ENCODE data around the gene TGM3.

Gene TGM3

GRCh38 chr20:2297357-2297728 is 1.5 kb downstream of the TGM3 start:
- TF ChIP-seq FOXP2 (optimal IDR thresholded peaks at IDR 0.05; ENCODE audit: borderline replicate concordance, extremely low read depth, extremely low read length, insufficient read depth) (no peak), TAF1 (IDR thresholded peaks at IDR 0.05; ENCODE audit: borderline replicate concordance, insufficient read depth, low read length) (no peak), REST (IDR thresholded peaks at IDR 0.05; ENCODE audit: insufficient read depth in 1 of 2, low read depth in 2 of 2, low read length in 2 of 2) (no peak), SIN3A (IDR thresholded peaks at IDR 0.05; ENCODE audit: borderline replicate concordance, insufficient read depth, low read length) (no peak), POLR2AphosphoS5 (IDR thresholded peaks at IDR 0.05; ENCODE audit: low read depth, low read length) (no peak)

GRCh38 chr20:2298116-2298515 is 2.3 kb downstream of the TGM3 start:
- TF ChIP-seq FOXP2 (optimal IDR thresholded peaks at IDR 0.05; ENCODE audit: borderline replicate concordance, extremely low read depth, extremely low read length, insufficient read depth): no peak
- TF ChIP-seq TAF1 (IDR thresholded peaks at IDR 0.05; ENCODE audit: borderline replicate concordance, insufficient read depth, low read length): no peak
- no peak for TF ChIP-seq POLR2AphosphoS5 (IDR thresholded peaks at IDR 0.05; ENCODE audit: low read depth, low read length)
- no peak for TF ChIP-seq REST (IDR thresholded peaks at IDR 0.05; ENCODE audit: insufficient read depth in 1 of 2, low read depth in 2 of 2, low read length in 2 of 2)
- no peak for TF ChIP-seq SIN3A (IDR thresholded peaks at IDR 0.05; ENCODE audit: borderline replicate concordance, insufficient read depth, low read length)

GRCh38 chr20:2298701-2299100 is 2.9 kb downstream of the TGM3 start:
- TF ChIP-seq POLR2AphosphoS5 (IDR thresholded peaks at IDR 0.05; ENCODE audit: low read depth, low read length) (no peak), REST (IDR thresholded peaks at IDR 0.05; ENCODE audit: insufficient read depth in 1 of 2, low read depth in 2 of 2, low read length in 2 of 2) (no peak), TAF1 (IDR thresholded peaks at IDR 0.05; ENCODE audit: borderline replicate concordance, insufficient read depth, low read length) (no peak), FOXP2 (optimal IDR thresholded peaks at IDR 0.05; ENCODE audit: borderline replicate concordance, extremely low read depth, extremely low read length, insufficient read depth) (no peak), SIN3A (IDR thresholded peaks at IDR 0.05; ENCODE audit: borderline replicate concordance, insufficient read depth, low read length) (no peak)

GRCh38 chr20:2299301-2299700 is 3.5 kb downstream of the TGM3 start:
- TF ChIP-seq SIN3A (IDR thresholded peaks at IDR 0.05; ENCODE audit: borderline replicate concordance, insufficient read depth, low read length) (no peak), FOXP2 (optimal IDR thresholded peaks at IDR 0.05; ENCODE audit: borderline replicate concordance, extremely low read depth, extremely low read length, insufficient read depth) (no peak), REST (IDR thresholded peaks at IDR 0.05; ENCODE audit: insufficient read depth in 1 of 2, low read depth in 2 of 2, low read length in 2 of 2) (no peak), TAF1 (IDR thresholded peaks at IDR 0.05; ENCODE audit: borderline replicate concordance, insufficient read depth, low read length) (no peak), POLR2AphosphoS5 (IDR thresholded peaks at IDR 0.05; ENCODE audit: low read depth, low read length) (no peak)

GRCh38 chr20:2300002-2300401 is 4.2 kb downstream of the TGM3 start:
- TF ChIP-seq REST (IDR thresholded peaks at IDR 0.05; ENCODE audit: insufficient read depth in 1 of 2, low read depth in 2 of 2, low read length in 2 of 2) (no peak), FOXP2 (optimal IDR thresholded peaks at IDR 0.05; ENCODE audit: borderline replicate concordance, extremely low read depth, extremely low read length, insufficient read depth) (no peak), POLR2AphosphoS5 (IDR thresholded peaks at IDR 0.05; ENCODE audit: low read depth, low read length) (no peak), TAF1 (IDR thresholded peaks at IDR 0.05; ENCODE audit: borderline replicate concordance, insufficient read depth, low read length) (no peak), SIN3A (IDR thresholded peaks at IDR 0.05; ENCODE audit: borderline replicate concordance, insufficient read depth, low read length) (no peak)
